Keratinocyte (primary cell): ENCODE measurements around the gene ARHGEF28. TPM values are rescaled to one million over a fixed set of nuclear protein-coding genes. Genes with fewer than 3 reads are reported as not detected.
A peak's percentile ranks its signal among the peaks of the same experiment; 100 is the strongest.

Experiments used
- DNase-seq: peaks from one replicate; pipeline ENCODE4 v3.0.0-alpha.2; 2011; ENCODE audit warnings: low read depth, missing footprints, low spot score
- FAIRE-seq: peaks from 2 replicates; lab custom pipeline; 2011; peaks lifted over from hg19 to GRCh38; lab: Jason Lieb, UNC
- H2AFZ ChIP-seq: 2 replicates; pipeline ENCODE4 v1.6.0; 2012; ENCODE audit warnings: low read length, control low read depth, inconsistent platforms; ENCODE audit not compliant: control insufficient read depth
- H3K27ac ChIP-seq: 2 replicates; pipeline ENCODE4 v1.5.1; 2011; ENCODE audit warnings: low read length; ENCODE audit not compliant: control insufficient read depth, insufficient read depth
- H3K27me3 ChIP-seq: 3 replicates; pipeline ENCODE4 v1.6.0; 2011; ENCODE audit warnings: low read length; ENCODE audit not compliant: control insufficient read depth, insufficient read depth; ENCODE audit errors: extremely low read depth
- H3K36me3 ChIP-seq, 2 experiments: 2 replicates in 1 of 2; 3 replicates in 1 of 2; pipeline ENCODE4 v1.5.1; 2011; ENCODE audit warnings: low read length in 2 of 2, mild to moderate bottlenecking in 1 of 2; ENCODE audit not compliant: control insufficient read depth in 2 of 2, insufficient read depth in 2 of 2; ENCODE audit errors: extremely low read depth in 1 of 2
- H3K4me1 ChIP-seq: 3 replicates; pipeline ENCODE4 v1.5.1; 2011; ENCODE audit warnings: low read length; ENCODE audit not compliant: control insufficient read depth, insufficient read depth; ENCODE audit errors: extremely low read depth
- H3K4me2 ChIP-seq: 3 replicates; pipeline ENCODE4 v1.6.0; 2011; ENCODE audit warnings: low read depth, low read length; ENCODE audit not compliant: control insufficient read depth, insufficient read depth; ENCODE audit errors: extremely low read depth
- H3K4me3 ChIP-seq, 3 experiments: fragments of 200-600 bp in 1 of 3; sonication (generic) in 1 of 3; 2 replicates in 2 of 3; 3 replicates in 1 of 3; pipeline ENCODE4 v1.5.1; 2011 to 2016; ENCODE audit warnings: low read length in 3 of 3, mild to moderate bottlenecking in 3 of 3, control low read depth in 2 of 3, inconsistent platforms in 1 of 3, low read depth in 1 of 3, mixed read lengths in 1 of 3, mixed run types in 1 of 3, moderate library complexity in 1 of 3; ENCODE audit not compliant: control insufficient read depth in 2 of 3, insufficient read depth in 2 of 3; ENCODE audit errors: extremely low read depth in 1 of 3
- H3K79me2 ChIP-seq: 2 replicates; pipeline ENCODE4 v1.6.0; 2012; ENCODE audit warnings: low read length; ENCODE audit not compliant: control insufficient read depth, insufficient read depth
- H3K9ac ChIP-seq: 3 replicates; pipeline ENCODE4 v1.6.0; 2011; ENCODE audit warnings: low read length; ENCODE audit not compliant: control insufficient read depth, insufficient read depth; ENCODE audit errors: extremely low read depth
- H3K9me1 ChIP-seq: 3 replicates; pipeline ENCODE4 v1.6.0; 2011; ENCODE audit warnings: low read length; ENCODE audit not compliant: control insufficient read depth, insufficient read depth; ENCODE audit errors: extremely low read depth
- H3K9me3 ChIP-seq: 2 replicates; pipeline ENCODE4 v1.5.1; 2012; ENCODE audit warnings: low read depth, low read length; ENCODE audit not compliant: control insufficient read depth
- H4K20me1 ChIP-seq: 3 replicates; pipeline ENCODE4 v1.6.0; 2011; ENCODE audit warnings: low read length; ENCODE audit not compliant: control insufficient read depth, insufficient read depth; ENCODE audit errors: extremely low read depth
- CTCF ChIP-seq, 3 experiments: IDR thresholded peaks in 1 of 3; conservative IDR thresholded peaks in 1 of 3; optimal IDR thresholded peaks in 1 of 3; 2 replicates in 2 of 3; 3 replicates in 1 of 3; pipeline versions ENCODE3 to v1.5.1; 2011; ENCODE audit warnings: low read length in 3 of 3, mild to moderate bottlenecking in 3 of 3, moderate library complexity in 2 of 3, control low read depth in 1 of 3, inconsistent platforms in 1 of 3; ENCODE audit not compliant: insufficient read depth in 2 of 3; ENCODE audit errors: extremely low read depth in 1 of 3
- EZH2 ChIP-seq: IDR thresholded peaks from one replicate; pipeline ENCODE4 v1.6.1; 2012; ENCODE audit warnings: inconsistent platforms, mild to moderate bottlenecking, low read length, moderate library complexity
- dilution Hi-C: fragments of 300-500 bp; cut with MboI; formaldehyde crosslinking; loops from one replicate; pipeline ENCODE4 v1.7.0; 2020; ENCODE audit warnings: low sequenced_read_pairs; ENCODE audit not compliant: extremely low pct_ligation_motif_present
- polyA plus RNA-seq, 5 experiments: library from polyadenylated mRNA; depleted of rRNA in 3 of 5; stranded (reverse) in 3 of 5; stranded (forward) in 1 of 5; unstranded in 1 of 5; fragments of >200 nt; gene quantifications; 1 replicate in 1 of 5; 2 replicates in 3 of 5; 3 replicates in 1 of 5; pipeline versions ENCODE4 v1.2.1 to v1.2.3, GENCODE V29; 2011 to 2012; ENCODE audit warnings: missing spikeins in 2 of 5, low read depth in 1 of 5, low replicate concordance in 1 of 5

ARHGEF28 gene
- polyA plus RNA-seq, 1 donor (not counting 4 experiments of a cell fraction or from before 2014, with no cell fraction given), result 31.6 TPM

GRCh38 chr5:73964352-73964865 lies 338.4 kb downstream of the ARHGEF28 start:
- H3K79me2 ChIP-seq, result no peaks in the 10 kb centered on the region
- H3K4me2 ChIP-seq, result no peak overlapping the region
- dilution Hi-C loops, result no loop called here
- no peak overlapping the region for H3K27ac ChIP-seq
- no peaks in the 10 kb centered on the region for H3K4me1 ChIP-seq
- no peaks in the 10 kb centered on the region for H4K20me1 ChIP-seq
- FAIRE-seq, result no peak
- peaks cover 3% of the 10 kb centered on the region for H3K9me3 ChIP-seq
- no peak for TF ChIP-seq EZH2
- no peak for TF ChIP-seq CTCF (optimal IDR thresholded peaks at IDR 0.05 in 1 of 3, IDR thresholded peaks at IDR 0.05 in 1 of 3, conservative IDR thresholded peaks at IDR 0.05 in 1 of 3; ENCODE audit: extremely low read depth in 1 of 3, insufficient read depth in 2 of 3, low read length in 3 of 3)
- no peaks in the 10 kb centered on the region for H3K9me1 ChIP-seq
- DNase-seq, result no peak
- H2AFZ ChIP-seq, result no peak overlapping the region
- H3K27me3 ChIP-seq, result no peaks in the 10 kb centered on the region
- H3K4me3 ChIP-seq, result no peak overlapping the region
- H3K9ac ChIP-seq, result no peak overlapping the region
- H3K36me3 ChIP-seq, result no peaks in the 10 kb centered on the region

GRCh38 chr5:73966451-73966850 lies 340.5 kb downstream of the ARHGEF28 start:
- TF ChIP-seq EZH2, result no peak
- no peak for TF ChIP-seq CTCF (optimal IDR thresholded peaks at IDR 0.05 in 1 of 3, IDR thresholded peaks at IDR 0.05 in 1 of 3, conservative IDR thresholded peaks at IDR 0.05 in 1 of 3; ENCODE audit: extremely low read depth in 1 of 3, insufficient read depth in 2 of 3, low read length in 3 of 3)
- DNase-seq, result no peak
- Histone ChIP-seq H3K9me3 (peaks cover 3% of the 10 kb centered on the region), H3K27me3 (no peaks in the 10 kb centered on the region), H3K9me1 (no peaks in the 10 kb centered on the region), H3K9ac (no peak overlapping the region), H2AFZ (no peak overlapping the region), H3K4me3 (no peak overlapping the region), H3K36me3 (no peaks in the 10 kb centered on the region), H3K4me1 (no peaks in the 10 kb centered on the region), H4K20me1 (no peaks in the 10 kb centered on the region), H3K79me2 (no peaks in the 10 kb centered on the region), H3K27ac (no peak overlapping the region), H3K4me2 (no peak overlapping the region)
- dilution Hi-C loops, result no loop called here
- FAIRE-seq, result peak; percentile 29
